Calu3 (cell line): ENCODE results near the gene PRPF40B. TPM values are rescaled to one million over a fixed set of nuclear protein-coding genes. Genes with fewer than 3 reads are reported as not detected.

Experiments
- BruUV-seq: library from RNA; stranded (reverse); fragments of 400-500 nt; replicated peaks from 2 replicates; lab custom pipeline; 2021; lab: Mats Ljungman, UMichigan
- CTCF ChIA-PET: fragments of 300-600 bp; sonication (Branson Sonifier 250); formaldehyde crosslinking; loops from one replicate; lab custom pipeline; 2022; ENCODE audit warnings: antibody characterized with exemption; lab: Charles Lee
- DNase-seq: peaks from one replicate; pipeline ENCODE4 v3.0.0; 2022
- H3K27ac Mint-ChIP-seq: one replicate; pipeline ENCODE4 v1.8.0; 2022; ENCODE audit warnings: mixed read lengths; ENCODE audit not compliant: unreplicated experiment
- H3K27me3 Mint-ChIP-seq: one replicate; pipeline ENCODE4 v1.8.0; 2022; ENCODE audit warnings: mixed read lengths; ENCODE audit not compliant: unreplicated experiment
- H3K36me3 Mint-ChIP-seq: one replicate; pipeline ENCODE4 v1.8.0; 2022; ENCODE audit warnings: mild to moderate bottlenecking, moderate library complexity, mixed read lengths; ENCODE audit not compliant: insufficient read depth, unreplicated experiment
- H3K4me1 Mint-ChIP-seq: one replicate; pipeline ENCODE4 v1.8.0; 2022; ENCODE audit warnings: mild to moderate bottlenecking, low read depth, mixed read lengths; ENCODE audit not compliant: unreplicated experiment
- H3K4me3 Mint-ChIP-seq: one replicate; pipeline ENCODE4 v1.8.0; 2022; ENCODE audit warnings: mild to moderate bottlenecking, low read depth, moderate library complexity, mixed read lengths; ENCODE audit not compliant: unreplicated experiment
- H3K9me3 Mint-ChIP-seq: one replicate; pipeline ENCODE4 v1.8.0; 2022; ENCODE audit warnings: low read depth, mixed read lengths; ENCODE audit not compliant: unreplicated experiment
- CTCF ChIP-seq: fragments of 200-600 bp; IDR thresholded peaks from one replicate; pipeline ENCODE4 v1.8.0; 2022; ENCODE audit warnings: antibody characterized with exemption; ENCODE audit not compliant: unreplicated experiment
- intact Hi-C: fragments of 100-400 bp; cut with micrococcal nuclease; formaldehyde crosslinking; loops from one replicate; pipeline ENCODE4 v1.10.0; 2022; ENCODE audit not compliant: unreplicated experiment
- total RNA-seq: library from RNA; stranded (reverse); gene quantifications from 2 replicates; pipeline ENCODE4 v1.2.3, GENCODE V29; 2022

Gene PRPF40B
- total RNA-seq, 1 experiment from 2014 or later = 21.7 TPM

GRCh38 chr12:49664167-49664566 is 40.8 kb downstream of the PRPF40B start:
- Mint-ChIP-seq H3K27ac (no peak overlapping the region), H3K4me1 (no peaks in the 10 kb centered on the region), H3K4me3 (no peak overlapping the region), H3K27me3 (no peaks in the 10 kb centered on the region), H3K36me3 (no peaks in the 10 kb centered on the region), H3K9me3 (no peaks in the 10 kb centered on the region)
- no TSS peak for BruUV-seq
- CTCF ChIA-PET = no interaction called here
- TF ChIP-seq CTCF = no peak
- intact Hi-C loops = no loop called here
- DNase-seq = no peak

- Mint-ChIP-seq H3K36me3 (no peaks in the 10 kb centered on the region), H3K27me3 (no peaks in the 10 kb centered on the region), H3K9me3 (no peaks in the 10 kb centered on the region), H3K4me3 (no peak overlapping the region), H3K27ac (no peak overlapping the region), H3K4me1 (no peaks in the 10 kb centered on the region)
- intact Hi-C loops = no loop called here
- TF ChIP-seq CTCF = no peak
- BruUV-seq = no TSS peak
- no peak for DNase-seq
- CTCF ChIA-PET = no interaction called here
These were observed 41.4 kb downstream of the PRPF40B start for GRCh38 chr12:49664591-49665239.

GRCh38 chr12:49665384-49665783 is 42.0 kb downstream of the PRPF40B start:
- BruUV-seq = no TSS peak
- CTCF ChIA-PET = no interaction called here
- Mint-ChIP-seq H3K4me3 (no peak overlapping the region), H3K27me3 (no peaks in the 10 kb centered on the region), H3K36me3 (no peaks in the 10 kb centered on the region), H3K9me3 (no peaks in the 10 kb centered on the region), H3K27ac (no peak overlapping the region), H3K4me1 (no peaks in the 10 kb centered on the region)
- TF ChIP-seq CTCF = no peak
- intact Hi-C loops = no loop called here
- DNase-seq = no peak

- no peak for TF ChIP-seq CTCF
- Mint-ChIP-seq H3K27ac (no peak overlapping the region), H3K36me3 (no peaks in the 10 kb centered on the region), H3K9me3 (no peaks in the 10 kb centered on the region), H3K4me1 (no peaks in the 10 kb centered on the region), H3K27me3 (no peaks in the 10 kb centered on the region), H3K4me3 (no peak overlapping the region)
- DNase-seq = no peak
- no TSS peak for BruUV-seq
- intact Hi-C loops = no loop called here
- CTCF ChIA-PET = no interaction called here
These were observed 42.8 kb downstream of the PRPF40B start for GRCh38 chr12:49666176-49666575.
